Measurements from ENCODE around the gene IGIP.

DNA sequence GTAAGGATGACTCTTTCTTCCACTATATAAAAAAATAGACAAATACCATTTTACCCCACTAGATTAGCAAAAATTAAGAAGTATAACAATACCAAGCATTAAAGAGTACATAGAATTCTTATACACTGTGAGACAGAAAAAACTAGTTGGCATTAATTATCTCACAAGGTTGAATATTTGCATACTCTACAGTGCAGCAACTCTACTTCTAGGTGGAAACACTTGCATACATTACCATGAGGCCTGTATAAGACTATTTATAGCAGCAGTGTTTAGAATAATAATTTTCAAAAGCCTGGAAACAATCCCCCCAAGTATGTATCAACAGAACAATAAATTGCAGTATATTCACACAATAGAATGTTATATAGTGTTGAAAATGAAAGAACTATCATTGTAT is 30.8 kb upstream of the IGIP start:
- TF ChIP-seq, protein P1, sequence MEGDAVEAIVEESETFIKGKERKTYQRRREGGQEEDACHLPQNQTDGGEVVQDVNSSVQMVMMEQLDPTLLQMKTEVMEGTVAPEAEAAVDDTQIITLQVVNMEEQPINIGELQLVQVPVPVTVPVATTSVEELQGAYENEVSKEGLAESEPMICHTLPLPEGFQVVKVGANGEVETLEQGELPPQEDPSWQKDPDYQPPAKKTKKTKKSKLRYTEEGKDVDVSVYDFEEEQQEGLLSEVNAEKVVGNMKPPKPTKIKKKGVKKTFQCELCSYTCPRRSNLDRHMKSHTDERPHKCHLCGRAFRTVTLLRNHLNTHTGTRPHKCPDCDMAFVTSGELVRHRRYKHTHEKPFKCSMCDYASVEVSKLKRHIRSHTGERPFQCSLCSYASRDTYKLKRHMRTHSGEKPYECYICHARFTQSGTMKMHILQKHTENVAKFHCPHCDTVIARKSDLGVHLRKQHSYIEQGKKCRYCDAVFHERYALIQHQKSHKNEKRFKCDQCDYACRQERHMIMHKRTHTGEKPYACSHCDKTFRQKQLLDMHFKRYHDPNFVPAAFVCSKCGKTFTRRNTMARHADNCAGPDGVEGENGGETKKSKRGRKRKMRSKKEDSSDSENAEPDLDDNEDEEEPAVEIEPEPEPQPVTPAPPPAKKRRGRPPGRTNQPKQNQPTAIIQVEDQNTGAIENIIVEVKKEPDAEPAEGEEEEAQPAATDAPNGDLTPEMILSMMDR (IDR thresholded peaks at IDR 0.05): no peak
- TF ChIP-seq POLR2A (IDR thresholded peaks at IDR 0.05): no peak
- no peak for TF ChIP-seq EP300 (IDR thresholded peaks at IDR 0.05)
